ENCODE measurements around the gene RPS6KC1.

Gene RPS6KC1

GRCh38 chr1:213268221-213268620 is 217.2 kb downstream of the RPS6KC1 start:
- H3K79me2 ChIP-seq (ENCODE audit: insufficient read depth, low read length) = no peaks in the 10 kb centered on the region
- no peaks in the 10 kb centered on the region for H3K4me1 ChIP-seq (ENCODE audit: insufficient read depth, low read length, severe bottlenecking)
- H3K9me3 ChIP-seq (ENCODE audit: low read length) = 0 out of 2 replicates have a peak, but pooled peaks cover 5% of the 10 kb centered on the region
- no peaks in the 10 kb centered on the region for H3K36me3 ChIP-seq (ENCODE audit: insufficient read depth, low read length)
- no peak overlapping the region for H3K4me3 ChIP-seq (ENCODE audit: low read depth, low read length, poor library complexity, severe bottlenecking)
- H3K9me2 ChIP-seq (ENCODE audit: low read depth, low read length) = no peaks in the 10 kb centered on the region
- no peak overlapping the region for H3K27ac ChIP-seq (ENCODE audit: low read depth, low read length, poor library complexity, severe bottlenecking)
- H3K4me2 ChIP-seq (ENCODE audit: low read length) = no peak overlapping the region
- H2AFZ ChIP-seq (ENCODE audit: low read length) = no peak overlapping the region
- no peaks in the 10 kb centered on the region for H3K27me3 ChIP-seq (ENCODE audit: insufficient read depth, low read length)
- H3K9ac ChIP-seq (ENCODE audit: low read length) = no peak overlapping the region
- no peaks in the 10 kb centered on the region for H3F3A ChIP-seq (ENCODE audit: insufficient read depth, low read length)
- TF ChIP-seq EZH2 (IDR thresholded peaks at IDR 0.05; ENCODE audit: borderline replicate concordance, low read length) = no peak
- no peak for TF ChIP-seq CTCF (IDR thresholded peaks at IDR 0.05; ENCODE audit: low read length)
- H4K20me1 ChIP-seq (ENCODE audit: insufficient read depth, low read length) = no peaks in the 10 kb centered on the region

GRCh38 chr1:213269829-213270228 is 218.8 kb downstream of the RPS6KC1 start:
- no peak overlapping the region for H2AFZ ChIP-seq (ENCODE audit: low read length)
- no peaks in the 10 kb centered on the region for H3K4me1 ChIP-seq (ENCODE audit: insufficient read depth, low read length, severe bottlenecking)
- H3K4me2 ChIP-seq (ENCODE audit: low read length) = no peak overlapping the region
- no peak overlapping the region for H3K4me3 ChIP-seq (ENCODE audit: low read depth, low read length, poor library complexity, severe bottlenecking)
- 0 out of 2 replicates have a peak, but pooled peaks cover 5% of the 10 kb centered on the region for H3K9me3 ChIP-seq (ENCODE audit: low read length)
- no peak overlapping the region for H3K9ac ChIP-seq (ENCODE audit: low read length)
- H4K20me1 ChIP-seq (ENCODE audit: insufficient read depth, low read length) = no peaks in the 10 kb centered on the region
- H3F3A ChIP-seq (ENCODE audit: insufficient read depth, low read length) = no peaks in the 10 kb centered on the region
- H3K27ac ChIP-seq (ENCODE audit: low read depth, low read length, poor library complexity, severe bottlenecking) = no peak overlapping the region
- H3K9me2 ChIP-seq (ENCODE audit: low read depth, low read length) = no peaks in the 10 kb centered on the region
- no peaks in the 10 kb centered on the region for H3K36me3 ChIP-seq (ENCODE audit: insufficient read depth, low read length)
- no peaks in the 10 kb centered on the region for H3K27me3 ChIP-seq (ENCODE audit: insufficient read depth, low read length)
- H3K79me2 ChIP-seq (ENCODE audit: insufficient read depth, low read length) = no peaks in the 10 kb centered on the region
- TF ChIP-seq EZH2 (IDR thresholded peaks at IDR 0.05; ENCODE audit: borderline replicate concordance, low read length) (no peak), CTCF (IDR thresholded peaks at IDR 0.05; ENCODE audit: low read length) (no peak)

- no peaks in the 10 kb centered on the region for H3K9me2 ChIP-seq (ENCODE audit: low read depth, low read length)
- no peaks in the 10 kb centered on the region for H3K4me1 ChIP-seq (ENCODE audit: insufficient read depth, low read length, severe bottlenecking)
- H3K27ac ChIP-seq (ENCODE audit: low read depth, low read length, poor library complexity, severe bottlenecking) = no peak overlapping the region
- H3F3A ChIP-seq (ENCODE audit: insufficient read depth, low read length) = no peaks in the 10 kb centered on the region
- H3K9ac ChIP-seq (ENCODE audit: low read length) = no peak overlapping the region
- no peak overlapping the region for H2AFZ ChIP-seq (ENCODE audit: low read length)
- H3K4me2 ChIP-seq (ENCODE audit: low read length) = no peak overlapping the region
- H3K27me3 ChIP-seq (ENCODE audit: insufficient read depth, low read length) = no peaks in the 10 kb centered on the region
- no peak overlapping the region for H3K4me3 ChIP-seq (ENCODE audit: low read depth, low read length, poor library complexity, severe bottlenecking)
- no peaks in the 10 kb centered on the region for H3K79me2 ChIP-seq (ENCODE audit: insufficient read depth, low read length)
- TF ChIP-seq EZH2 (IDR thresholded peaks at IDR 0.05; ENCODE audit: borderline replicate concordance, low read length) (no peak), CTCF (IDR thresholded peaks at IDR 0.05; ENCODE audit: low read length) (no peak)
- no peaks in the 10 kb centered on the region for H4K20me1 ChIP-seq (ENCODE audit: insufficient read depth, low read length)
- no peaks in the 10 kb centered on the region for H3K36me3 ChIP-seq (ENCODE audit: insufficient read depth, low read length)
- no peaks in the 10 kb centered on the region for H3K9me3 ChIP-seq (ENCODE audit: low read length)
Observed at GRCh38 chr1:213273546-213273945, 222.5 kb downstream of the RPS6KC1 start.

All from OCI-LY1 (cell line).